GM12878 (cell line): Measurements from ENCODE around the gene CYB5R3. TPM values are rescaled to one million over a fixed set of nuclear protein-coding genes. Genes with fewer than 3 reads are reported as not detected.
"Not testable (repeated sequence)": the region's sequence is repeated elsewhere in the genome, so short reads cannot be mapped to it uniquely, and the experiment has no call there.

ENCODE experiments used
- ATAC-seq: fragments of 200-7000 bp; cut with Tn5 transposase; 3 replicates; pipeline ENCODE4 v1.9.1; 2020; ENCODE audit warnings: mild to moderate bottlenecking, moderate library complexity
- BruUV-seq: library from RNA; stranded (reverse); fragments of 400-500 nt; replicated peaks from 2 replicates; lab custom pipeline; 2021; lab: Mats Ljungman, UMichigan
- CTCF ChIA-PET: fragments of 300-600 bp; sonication (Branson Sonifier 250); formaldehyde crosslinking; extraction: SDS; loops from one replicate; lab custom pipeline; 2021; ENCODE audit warnings: inconsistent platforms; lab: Yijun Ruan, JAX
- POLR2A ChIA-PET: fragments of 350-600 bp; formaldehyde crosslinking; extraction: SDS; loops from one replicate; lab custom pipeline; 2021; ENCODE audit warnings: inconsistent platforms; lab: Charles Lee
- RAD21 ChIA-PET: fragments of 300-600 bp; sonication (Branson Sonifier 250); formaldehyde crosslinking; loops from one replicate; lab custom pipeline; 2023; ENCODE audit warnings: antibody characterized with exemption; ENCODE audit not compliant: unreplicated experiment; lab: Charles Lee
- SMC1A ChIA-PET: fragments of 300-600 bp; sonication (Branson Sonifier 250); formaldehyde crosslinking; loops from one replicate; lab custom pipeline; 2023; ENCODE audit not compliant: unreplicated experiment, uncharacterized antibody; lab: Charles Lee
- DNase-seq: peaks from one replicate; pipeline ENCODE4 v3.0.0-alpha.2; 2011; ENCODE audit warnings: low read depth, low spot score
- FAIRE-seq: peaks from 3 replicates; lab custom pipeline; 2011; peaks lifted over from hg19 to GRCh38; lab: Jason Lieb, UNC
- H2AFZ ChIP-seq: 2 replicates; pipeline ENCODE4 v1.6.0; 2011; ENCODE audit warnings: low read depth, low read length, control low read depth; ENCODE audit not compliant: control insufficient read depth
- H3K27ac ChIP-seq: 2 replicates; pipeline ENCODE4 v1.5.1; 2011; ENCODE audit warnings: control low read depth; ENCODE audit not compliant: control insufficient read depth, insufficient read depth
- H3K27me3 ChIP-seq, 2 experiments: replicated peaks in 1 of 2; 2 replicates each; pipeline versions ENCODE4 v1.6.0 to v1.6.1; 2011; ENCODE audit warnings: low read length in 1 of 2; ENCODE audit not compliant: control insufficient read depth in 2 of 2, insufficient read depth in 2 of 2
- H3K36me3 ChIP-seq, 2 experiments: 2 replicates each; pipeline ENCODE4 v1.5.1; 2011; ENCODE audit warnings: low read length in 1 of 2; ENCODE audit not compliant: control insufficient read depth in 2 of 2, insufficient read depth in 2 of 2
- H3K4me1 ChIP-seq: 2 replicates; pipeline ENCODE4 v1.6.1; 2011; ENCODE audit warnings: mild to moderate bottlenecking, low read length, moderate library complexity, mixed read lengths; ENCODE audit not compliant: control insufficient read depth, insufficient read depth
- H3K4me2 ChIP-seq: 2 replicates; pipeline ENCODE4 v1.6.0; 2011; ENCODE audit warnings: control low read depth; ENCODE audit not compliant: control insufficient read depth, insufficient read depth
- H3K4me3 ChIP-seq: fragments of 200-600 bp; sonication (generic); 2 replicates; pipeline ENCODE4 v1.5.1; 2016
- H3K79me2 ChIP-seq: 2 replicates; pipeline ENCODE4 v1.6.0; 2011; ENCODE audit warnings: low read length; ENCODE audit not compliant: control insufficient read depth, insufficient read depth
- H3K9ac ChIP-seq: 2 replicates; pipeline ENCODE4 v1.8.0; 2011; ENCODE audit warnings: low read length, control low read depth, mixed read lengths; ENCODE audit not compliant: control insufficient read depth, insufficient read depth
- H3K9me3 ChIP-seq: replicated peaks from 3 replicates; pipeline ENCODE4 v1.5.1; 2011; ENCODE audit warnings: mild to moderate bottlenecking, low read length; ENCODE audit not compliant: control insufficient read depth, insufficient read depth
- H4K20me1 ChIP-seq: 2 replicates; pipeline ENCODE4 v1.6.0; 2011; ENCODE audit not compliant: control insufficient read depth, insufficient read depth
- BHLHE40 ChIP-seq, 2 experiments: fragments of 450-650 bp in 1 of 2; IDR thresholded peaks; 2 replicates each; pipeline ENCODE4 v1.6.1; 2011 to 2017; ENCODE audit warnings: low read depth in 2 of 2, borderline replicate concordance in 1 of 2, improper control_type of control experiment in 1 of 2, low read length in 1 of 2, mild to moderate bottlenecking in 1 of 2
- HCFC1 ChIP-seq: fragments of 150-350 bp; IDR thresholded peaks from 2 replicates; pipeline ENCODE4 v1.6.1; 2014; ENCODE audit warnings: low read length
- PBX3 ChIP-seq: IDR thresholded peaks from 2 replicates; pipeline ENCODE4 v1.6.1; 2011; ENCODE audit warnings: mild to moderate bottlenecking, low read depth, low read length, moderate library complexity; ENCODE audit not compliant: insufficient replicate concordance
- PKNOX1 ChIP-seq: fragments of 450-650 bp; IDR thresholded peaks from 2 replicates; pipeline ENCODE4 v1.6.1; 2016; ENCODE audit warnings: mild to moderate bottlenecking
- POLR2AphosphoS2 ChIP-seq: IDR thresholded peaks from 2 replicates; pipeline ENCODE4 v1.6.1; 2011; ENCODE audit warnings: low read depth, mild to moderate bottlenecking, low read length, improper control_type of control experiment, moderate library complexity
- TAF1 ChIP-seq: IDR thresholded peaks from 2 replicates; pipeline ENCODE4 v1.6.1; 2011; ENCODE audit warnings: mild to moderate bottlenecking, low read depth, low read length, borderline replicate concordance
- TBL1XR1 ChIP-seq: IDR thresholded peaks from 2 replicates; pipeline ENCODE4 v1.6.1; 2012; ENCODE audit warnings: low read depth, low read length, improper control_type of control experiment
- YY1 ChIP-seq: IDR thresholded peaks from 2 replicates; pipeline ENCODE4 v1.6.1; 2011; ENCODE audit warnings: low read depth, mild to moderate bottlenecking, low read length
- ZBTB11 ChIP-seq: fragments of 450-650 bp; formaldehyde crosslinking; IDR thresholded peaks from 2 replicates; pipeline ENCODE4 v1.5.0; 2022; ENCODE audit warnings: mild to moderate bottlenecking, missing genetic modification characterization
- WGBS: methylation state at CpG from one replicate; pipeline ENCODE4 v1.1.6; 2016; ENCODE audit warnings: low lambda C conversion rate; ENCODE audit not compliant: insufficient replicate concordance, insufficient coverage; ENCODE audit errors: missing lambda C conversion rate; 5-methylcytosine and 5-hydroxymethylcytosine counted together
- in situ Hi-C: fragments of 300-500 bp; cut with MboI; formaldehyde crosslinking; loops from 9 replicates; pipeline ENCODE4 v1.14.3; 2018; ENCODE audit warnings: mixed read lengths
- intact Hi-C: fragments of 100-400 bp; cut with micrococcal nuclease; formaldehyde crosslinking; loops from one replicate; pipeline ENCODE4 v1.14.2; 2022; ENCODE audit not compliant: unreplicated experiment
- polyA plus RNA-seq, 11 experiments: library from polyadenylated mRNA; depleted of rRNA in 4 of 11; unstranded in 6 of 11; stranded (reverse) in 5 of 11; fragments of >200 nt; fragmentation: Nextera tagmentation in 4 of 11; fragmentation: Illumina TruSeq in 1 of 11; extraction: Ambion mirVana in 4 of 11; extraction: Trizol in 1 of 11; gene quantifications; 1 replicate in 1 of 11; 2 replicates in 10 of 11; pipeline versions ENCODE4 v1.2.1 to v1.2.3, GENCODE V29; 2011 to 2016; ENCODE audit warnings: inconsistent platforms in 2 of 11, missing spikeins in 2 of 11, low read depth in 1 of 11
- total RNA-seq, 4 experiments: library from RNA; depleted of rRNA in 3 of 4; stranded (reverse); fragments of >200 nt in 3 of 4; fragmentation: Illumina TruSeq in 1 of 4; extraction: Trizol in 1 of 4; gene quantifications; 2 replicates each; pipeline versions ENCODE4 v1.2.1 to v1.2.3, GENCODE V29; 2013 to 2021

CYB5R3 gene
- total and polyA plus RNA-seq, 10 of the 15 experiments (the other 5 are each of a cell fraction or from before 2014, with no cell fraction given) = 2.0 to 119 (median 67.8) TPM

GRCh38 chr22:42581762-42582716 lies 67.2 kb downstream of the CYB5R3 start (continued):
- peak; percentile 67; the same call in 1 of the 2 replicates for TF ChIP-seq PKNOX1
- TF ChIP-seq HCFC1 = peak; percentile 56
- no peak for TF ChIP-seq PBX3
- TF ChIP-seq YY1 = peak; percentile 96
- no peak for TF ChIP-seq TBL1XR1
- TF ChIP-seq POLR2AphosphoS2 = peak; percentile 68; the same call in 1 of the 2 replicates
- peak in 1 of 2 experiments; percentile 51; a peak in 2 of 4 replicates for TF ChIP-seq BHLHE40 (IDR thresholded peaks at IDR 0.05; ENCODE audit: borderline replicate concordance in 1 of 2, low read depth in 2 of 2, low read length in 1 of 2)
- TF ChIP-seq ZBTB11 (CRISPR knock-in tag) = no peak
- TF ChIP-seq TAF1 = peak; percentile 73; the same call in 1 of the 2 replicates

GRCh38 chr22:42581194-42581761 lies 67.9 kb downstream of the CYB5R3 start:
- Histone ChIP-seq H3K79me2 (peaks cover 16% of the 10 kb centered on the region), H3K4me3 (peak overlapping the region; percentile 77), H3K4me2 (peak overlapping the region; percentile 77), H3K27ac (peak overlapping the region; percentile 58), H3K9ac (peak overlapping the region; percentile 69), H3K36me3 (peaks cover 10 to 26% of the 10 kb centered on the region in 2 experiments; a peak in 3 of 4 replicates)
- H2AFZ ChIP-seq, H4K20me1 ChIP-seq, DNase-seq, FAIRE-seq, H3K27me3 ChIP-seq, H3K9me3 ChIP-seq, in situ Hi-C loops, intact Hi-C loops, H3K4me1 ChIP-seq, RAD21 ChIA-PET: not testable (repeated sequence)
- POLR2A ChIA-PET = interaction anchor here (1.9 kb wide), 1 partner anchor 34 kb away, joined by 7 read pairs; the partner anchor contains the start of gene POLDIP3
- CTCF ChIA-PET = interaction anchor here (1.0 to 1.2 kb wide), 2 partner anchors 16 to 31 kb away, joined by 3 to 4 read pairs; no protein-coding TSS in a partner anchor
- 2% methylated on average over 8 of the region's 22 CpGs for WGBS
- BruUV-seq = TSS peak; percentile 48
- ATAC-seq = peak; percentile 42
- SMC1A ChIA-PET = interaction anchor here (1.4 to 1.7 kb wide), 2 partner anchors 31 to 63 kb away, joined by 3 to 4 read pairs; no protein-coding TSS in a partner anchor
